ENCODE measurements around the gene IGSF23.

DNA sequence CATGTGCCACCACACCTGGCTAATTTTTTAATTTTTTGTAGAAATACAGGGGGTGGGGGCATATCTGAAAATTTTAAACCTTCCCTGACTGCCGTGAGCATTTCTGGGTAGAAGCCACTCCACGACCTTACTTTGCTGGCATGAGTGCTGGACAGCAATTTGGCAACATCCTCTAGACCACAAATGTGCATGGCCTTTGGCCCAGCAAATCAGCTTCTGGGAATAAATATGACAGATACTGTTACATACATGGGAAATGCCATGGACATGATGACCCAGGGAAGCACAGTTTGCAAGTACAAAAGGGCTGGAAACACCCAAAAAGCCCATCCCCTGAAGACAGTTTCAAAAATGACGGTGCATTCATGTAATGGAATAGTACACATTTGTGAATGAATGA, 27.2 kb downstream of the IGSF23 start:
- TF ChIP-seq ASH2L (IDR thresholded peaks at IDR 0.05; ENCODE audit: insufficient read length, low read depth, low read length), result no peak
- no peak for TF ChIP-seq ATRX (CRISPR knock-in tag; IDR thresholded peaks at IDR 0.05; ENCODE audit: borderline replicate concordance)
- TF ChIP-seq, protein P1, sequence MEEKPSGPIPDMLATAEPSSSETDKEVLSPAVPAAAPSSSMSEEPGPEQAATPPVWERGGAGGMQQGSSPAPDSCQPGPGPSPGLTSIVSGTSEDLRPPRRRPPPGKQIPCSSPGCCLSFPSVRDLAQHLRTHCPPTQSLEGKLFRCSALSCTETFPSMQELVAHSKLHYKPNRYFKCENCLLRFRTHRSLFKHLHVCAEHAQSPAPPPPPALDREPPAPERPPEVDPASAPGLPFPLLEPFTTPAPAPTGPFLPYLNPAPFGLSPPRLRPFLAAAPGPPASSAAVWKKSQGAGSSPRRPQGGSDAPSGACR (CRISPR knock-in tag; IDR thresholded peaks at IDR 0.05), result no peak
- no peak for TF ChIP-seq ELF3 (CRISPR knock-in tag; IDR thresholded peaks at IDR 0.05)
- no peak for TF ChIP-seq STAG1 (CRISPR knock-in tag; IDR thresholded peaks at IDR 0.05)
- no peak for TF ChIP-seq FOXP1 (IDR thresholded peaks at IDR 0.05)
- TF ChIP-seq FOXP1 (CRISPR knock-in tag; IDR thresholded peaks at IDR 0.05), result no peak
- no peak for TF ChIP-seq EZH2 (conservative IDR thresholded peaks at IDR 0.05; ENCODE audit: low read depth, low read length)
- no peak for TF ChIP-seq DPF2 (CRISPR knock-in tag; IDR thresholded peaks at IDR 0.05; ENCODE audit: borderline replicate concordance, low read depth)
- TF ChIP-seq, protein P2, sequence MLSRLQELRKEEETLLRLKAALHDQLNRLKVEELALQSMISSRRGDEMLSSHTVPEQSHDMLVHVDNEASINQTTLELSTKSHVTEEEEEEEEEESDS (CRISPR knock-in tag; IDR thresholded peaks at IDR 0.05; ENCODE audit: borderline replicate concordance), result no peak
- TF ChIP-seq, protein P3, sequence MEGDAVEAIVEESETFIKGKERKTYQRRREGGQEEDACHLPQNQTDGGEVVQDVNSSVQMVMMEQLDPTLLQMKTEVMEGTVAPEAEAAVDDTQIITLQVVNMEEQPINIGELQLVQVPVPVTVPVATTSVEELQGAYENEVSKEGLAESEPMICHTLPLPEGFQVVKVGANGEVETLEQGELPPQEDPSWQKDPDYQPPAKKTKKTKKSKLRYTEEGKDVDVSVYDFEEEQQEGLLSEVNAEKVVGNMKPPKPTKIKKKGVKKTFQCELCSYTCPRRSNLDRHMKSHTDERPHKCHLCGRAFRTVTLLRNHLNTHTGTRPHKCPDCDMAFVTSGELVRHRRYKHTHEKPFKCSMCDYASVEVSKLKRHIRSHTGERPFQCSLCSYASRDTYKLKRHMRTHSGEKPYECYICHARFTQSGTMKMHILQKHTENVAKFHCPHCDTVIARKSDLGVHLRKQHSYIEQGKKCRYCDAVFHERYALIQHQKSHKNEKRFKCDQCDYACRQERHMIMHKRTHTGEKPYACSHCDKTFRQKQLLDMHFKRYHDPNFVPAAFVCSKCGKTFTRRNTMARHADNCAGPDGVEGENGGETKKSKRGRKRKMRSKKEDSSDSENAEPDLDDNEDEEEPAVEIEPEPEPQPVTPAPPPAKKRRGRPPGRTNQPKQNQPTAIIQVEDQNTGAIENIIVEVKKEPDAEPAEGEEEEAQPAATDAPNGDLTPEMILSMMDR (CRISPR knock-in tag; IDR thresholded peaks at IDR 0.05), result no peak
- TF ChIP-seq ZNF788 (CRISPR knock-in tag; IDR thresholded peaks at IDR 0.05; ENCODE audit: borderline replicate concordance), result no peak
- no peak for TF ChIP-seq GABPB1 (CRISPR knock-in tag; IDR thresholded peaks at IDR 0.05)
